ENCODE measurements around the gene UCK2.

The UCK2 gene

DNA sequence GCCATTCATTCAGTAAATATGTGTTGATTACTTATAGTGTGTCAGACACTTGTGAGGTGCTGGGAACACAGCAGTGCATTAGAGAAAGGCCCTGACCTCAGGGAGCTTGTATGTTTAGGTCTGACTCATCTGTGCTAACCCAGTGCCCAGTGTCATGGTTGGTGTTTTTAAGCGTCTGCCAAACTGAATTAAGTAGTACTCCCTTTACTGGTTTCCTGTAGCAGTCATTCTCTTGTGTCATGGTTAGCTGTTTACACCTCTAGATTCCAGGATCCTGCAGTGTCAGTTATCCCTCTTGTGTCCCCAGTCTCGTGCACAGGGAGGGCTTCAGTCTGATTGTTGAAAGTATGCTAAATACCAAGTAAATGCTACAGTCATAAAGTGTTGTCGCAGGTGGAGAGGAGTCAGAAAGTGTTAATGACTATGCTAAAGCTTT, 14.2 kb downstream of the UCK2 start:
- H3K4me3 ChIP-seq (ENCODE audit: low read depth, low read length) = no peak overlapping the region
- in situ Hi-C loops (cut with HindIII; ENCODE audit: low sequenced_read_pairs) = no loop called here
- DNase-seq (ENCODE audit: low read depth, low spot score) = peak; percentile 58
- TF ChIP-seq, protein P1, sequence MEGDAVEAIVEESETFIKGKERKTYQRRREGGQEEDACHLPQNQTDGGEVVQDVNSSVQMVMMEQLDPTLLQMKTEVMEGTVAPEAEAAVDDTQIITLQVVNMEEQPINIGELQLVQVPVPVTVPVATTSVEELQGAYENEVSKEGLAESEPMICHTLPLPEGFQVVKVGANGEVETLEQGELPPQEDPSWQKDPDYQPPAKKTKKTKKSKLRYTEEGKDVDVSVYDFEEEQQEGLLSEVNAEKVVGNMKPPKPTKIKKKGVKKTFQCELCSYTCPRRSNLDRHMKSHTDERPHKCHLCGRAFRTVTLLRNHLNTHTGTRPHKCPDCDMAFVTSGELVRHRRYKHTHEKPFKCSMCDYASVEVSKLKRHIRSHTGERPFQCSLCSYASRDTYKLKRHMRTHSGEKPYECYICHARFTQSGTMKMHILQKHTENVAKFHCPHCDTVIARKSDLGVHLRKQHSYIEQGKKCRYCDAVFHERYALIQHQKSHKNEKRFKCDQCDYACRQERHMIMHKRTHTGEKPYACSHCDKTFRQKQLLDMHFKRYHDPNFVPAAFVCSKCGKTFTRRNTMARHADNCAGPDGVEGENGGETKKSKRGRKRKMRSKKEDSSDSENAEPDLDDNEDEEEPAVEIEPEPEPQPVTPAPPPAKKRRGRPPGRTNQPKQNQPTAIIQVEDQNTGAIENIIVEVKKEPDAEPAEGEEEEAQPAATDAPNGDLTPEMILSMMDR (IDR thresholded peaks at IDR 0.05; ENCODE audit: low read depth, low read length) = no peak

DNA sequence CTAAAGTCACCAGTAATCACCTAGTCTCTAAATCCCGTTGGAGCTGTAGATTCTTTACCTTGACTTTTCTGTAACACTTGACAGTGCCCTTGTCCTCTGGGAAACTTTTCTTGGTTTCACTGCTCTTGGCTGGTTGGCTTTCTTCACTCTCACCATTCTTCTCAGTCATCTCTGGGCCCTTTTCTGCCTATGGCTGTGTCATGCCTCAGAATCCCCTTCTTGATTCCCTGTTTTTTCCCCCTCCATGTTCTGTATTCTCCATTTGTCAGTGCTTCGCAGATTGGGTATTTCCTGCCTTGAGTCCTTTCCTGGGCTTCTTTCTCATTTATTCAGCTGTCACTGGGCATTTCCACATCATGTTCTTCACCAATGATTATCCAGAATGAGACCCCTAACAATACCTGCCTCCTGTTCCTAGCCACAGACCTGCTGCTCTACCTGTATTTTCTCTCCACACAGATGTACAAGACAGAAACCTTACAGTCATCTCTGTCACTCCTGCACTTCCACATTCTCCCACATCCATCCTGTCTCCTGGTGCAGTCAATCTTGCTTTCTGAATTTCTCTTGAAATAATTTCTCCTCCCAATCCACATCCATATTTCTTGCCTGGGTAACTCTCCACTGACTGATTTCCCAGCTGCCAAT, 14.7 kb downstream of the UCK2 start:
- in situ Hi-C loops (cut with HindIII; ENCODE audit: low sequenced_read_pairs) = no loop called here
- DNase-seq (ENCODE audit: low read depth, low spot score) = no peak
- TF ChIP-seq, protein P1 (IDR thresholded peaks at IDR 0.05; ENCODE audit: low read depth, low read length) = no peak
- no peak overlapping the region for H3K4me3 ChIP-seq (ENCODE audit: low read depth, low read length)

DNA sequence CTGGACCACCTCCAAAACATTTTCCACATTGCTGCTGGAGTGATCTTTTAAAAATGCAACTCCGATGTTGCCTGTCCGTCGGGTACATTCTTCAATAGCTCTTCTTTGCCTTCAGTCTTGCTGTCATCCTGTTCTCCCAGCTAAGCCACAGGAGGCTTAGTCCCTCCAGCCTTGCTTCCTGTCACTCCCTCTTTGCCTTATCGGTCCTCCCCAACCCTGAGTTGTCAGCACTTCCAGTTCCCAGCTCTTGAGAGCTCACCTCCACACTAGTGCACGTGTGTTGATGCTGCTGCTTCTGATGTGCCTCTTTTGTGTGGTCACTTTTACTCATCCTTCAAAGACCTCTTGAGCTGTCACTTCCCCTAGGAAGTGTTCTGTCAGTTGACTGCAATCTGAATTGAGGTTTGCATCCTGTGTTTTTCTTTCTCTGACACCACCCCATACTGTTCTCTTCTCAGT, 15.3 kb downstream of the UCK2 start:
- DNase-seq (ENCODE audit: low read depth, low spot score) = peak; percentile 20
- H3K4me3 ChIP-seq (ENCODE audit: low read depth, low read length) = no peak overlapping the region
- in situ Hi-C loops (cut with HindIII; ENCODE audit: low sequenced_read_pairs) = no loop called here
- TF ChIP-seq, protein P1 (IDR thresholded peaks at IDR 0.05; ENCODE audit: low read depth, low read length) = no peak

DNA sequence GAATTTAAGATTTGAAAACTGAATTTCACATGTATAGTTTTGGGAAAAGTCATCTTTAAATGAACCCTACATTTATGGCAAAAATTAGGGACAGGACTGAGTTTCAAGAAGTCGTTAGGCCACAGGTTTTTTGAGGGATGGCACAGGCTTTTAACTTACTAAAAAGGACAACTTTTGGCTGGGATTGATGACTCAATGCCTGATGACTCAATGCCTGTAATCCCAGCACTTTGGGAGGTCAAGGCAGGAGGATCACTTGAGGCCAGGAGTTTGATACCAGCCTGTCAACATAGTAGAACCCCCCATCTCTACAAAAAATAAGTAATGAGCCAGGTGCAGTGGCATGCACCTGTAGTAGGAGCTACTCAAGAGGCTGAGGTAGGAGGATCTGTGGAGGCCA, 15.9 kb downstream of the UCK2 start:
- DNase-seq (ENCODE audit: low read depth, low spot score) = no peak
- no peak overlapping the region for H3K4me3 ChIP-seq (ENCODE audit: low read depth, low read length)
- TF ChIP-seq, protein P1 (IDR thresholded peaks at IDR 0.05; ENCODE audit: low read depth, low read length) = no peak
- in situ Hi-C loops (cut with HindIII; ENCODE audit: low sequenced_read_pairs) = no loop called here

DNA sequence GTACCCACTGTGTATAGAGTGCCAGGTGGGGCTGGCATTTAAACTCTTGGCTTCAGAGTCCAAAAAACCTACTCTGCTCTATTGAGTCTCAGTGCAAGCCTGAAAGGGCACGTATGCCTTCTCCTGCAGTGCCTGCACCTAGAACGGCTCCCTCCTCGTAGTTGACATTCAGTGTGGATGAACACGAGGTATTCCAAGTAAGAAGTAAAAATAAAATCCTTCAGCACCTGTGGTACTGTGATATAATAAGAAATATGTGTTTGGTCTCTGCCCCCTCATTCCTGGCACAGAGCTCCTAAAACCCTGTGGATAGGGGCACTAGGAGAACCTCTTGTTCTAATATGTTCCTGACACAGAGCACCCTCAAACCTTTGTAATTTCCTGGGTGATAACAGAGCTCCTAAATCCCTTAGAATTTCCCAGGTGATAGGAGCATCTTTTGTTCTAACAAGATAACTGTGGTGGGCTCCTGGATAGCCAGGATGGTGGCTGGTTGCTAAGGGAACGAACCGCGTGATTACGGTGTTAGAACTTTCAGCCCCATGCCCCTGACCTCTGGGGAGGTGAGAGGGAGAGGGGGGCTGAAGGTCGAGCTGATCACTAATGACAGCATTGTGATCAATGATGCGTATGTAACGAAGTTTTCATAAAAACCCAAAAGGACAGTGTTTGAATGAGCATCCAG, 16.8 kb downstream of the UCK2 start:
- in situ Hi-C loops (cut with HindIII; ENCODE audit: low sequenced_read_pairs) = no loop called here
- DNase-seq (ENCODE audit: low read depth, low spot score) = no peak
- no peak overlapping the region for H3K4me3 ChIP-seq (ENCODE audit: low read depth, low read length)
- TF ChIP-seq, protein P1 (IDR thresholded peaks at IDR 0.05; ENCODE audit: low read depth, low read length) = no peak

DNA sequence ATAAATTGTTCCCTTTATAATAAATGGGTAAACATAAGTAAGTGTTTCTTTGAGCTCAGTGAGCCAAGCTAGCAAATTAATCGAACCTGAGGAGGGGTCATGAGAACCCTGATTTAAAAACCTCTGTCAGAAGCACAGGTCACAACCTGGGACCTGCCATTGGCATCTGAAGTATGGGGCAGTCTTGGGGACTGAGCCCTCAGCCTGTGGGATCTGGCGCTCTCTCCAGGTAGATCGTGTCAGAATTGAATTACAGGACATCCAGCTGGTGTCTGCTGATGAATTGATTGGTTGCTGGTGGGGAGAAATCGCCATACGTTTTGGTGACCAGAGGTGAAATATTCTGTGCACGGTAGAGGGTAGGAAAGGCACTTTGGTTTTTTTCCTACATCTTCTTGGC, 17.5 kb downstream of the UCK2 start:
- no peak for DNase-seq (ENCODE audit: low read depth, low spot score)
- H3K4me3 ChIP-seq (ENCODE audit: low read depth, low read length) = no peak overlapping the region
- TF ChIP-seq, protein P1 (IDR thresholded peaks at IDR 0.05; ENCODE audit: low read depth, low read length) = no peak
- in situ Hi-C loops (cut with HindIII; ENCODE audit: low sequenced_read_pairs) = no loop called here

Measured in astrocyte of the spinal cord (primary cell).